Stimulated activated CD4-positive, alpha-beta T cell treated with anti-CD3 and anti-CD28 coated beads, Interleukin-1b, Interleukin-23, amount 100 ng/mL, for 24 hours (primary cell): ENCODE measurements around the gene TFAP2E.

Experiments used
- DNase-seq, 4 experiments: peaks; one replicate each; pipeline ENCODE4 v3.0.0-alpha.2; 2020; ENCODE audit warnings: low read depth in 4 of 4, low spot score in 1 of 4

The TFAP2E gene

GRCh38 chr1:35573198-35574124 lies at the start of gene TFAP2E:
Gene TFAP2E, plus strand, starts transcription at chr1:35573314. Its CDS starts 264 bp downstream, at chr1:35573578.
- no peak for DNase-seq

DNA sequence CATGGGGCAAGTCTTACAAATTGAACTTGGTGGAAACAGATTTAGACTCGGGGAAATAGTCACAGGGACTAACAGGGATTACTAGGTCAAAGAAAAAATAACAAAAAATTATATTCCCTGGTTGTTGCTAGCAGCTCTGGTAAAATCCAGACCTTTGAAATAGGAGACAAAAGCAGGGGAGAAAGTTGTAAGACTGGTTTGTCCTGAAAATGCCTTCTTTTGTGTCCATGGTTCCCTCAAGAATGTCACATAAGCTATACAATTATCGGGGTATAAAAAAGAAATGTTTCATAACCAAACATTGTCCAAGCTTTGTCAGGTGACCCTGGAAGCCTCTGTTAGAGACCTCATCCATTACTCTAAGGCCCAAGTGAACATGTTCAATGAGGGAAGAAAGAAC lies 49.0 kb upstream of the TFAP2E start:
- no peak for DNase-seq

DNA sequence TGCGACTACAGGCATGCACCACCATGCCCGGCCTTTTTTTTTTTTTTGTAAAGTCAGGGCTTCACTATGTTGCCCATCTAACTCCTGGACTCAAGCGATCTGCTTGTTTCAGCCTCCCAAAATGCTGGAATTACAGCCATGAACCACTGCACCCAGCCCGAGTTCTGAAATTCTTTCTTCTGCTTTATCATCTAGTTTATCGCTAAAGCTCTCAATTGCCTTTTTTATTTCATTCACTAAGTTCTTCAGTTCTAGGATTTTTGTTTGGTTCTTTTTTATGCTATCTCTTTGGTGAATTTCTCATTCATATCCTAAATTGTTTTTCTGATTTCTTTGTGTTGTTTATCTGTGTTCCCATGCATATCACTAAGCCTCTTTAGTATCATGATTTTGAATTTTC lies 42.9 kb upstream of the TFAP2E start:
- no peak for DNase-seq

DNA sequence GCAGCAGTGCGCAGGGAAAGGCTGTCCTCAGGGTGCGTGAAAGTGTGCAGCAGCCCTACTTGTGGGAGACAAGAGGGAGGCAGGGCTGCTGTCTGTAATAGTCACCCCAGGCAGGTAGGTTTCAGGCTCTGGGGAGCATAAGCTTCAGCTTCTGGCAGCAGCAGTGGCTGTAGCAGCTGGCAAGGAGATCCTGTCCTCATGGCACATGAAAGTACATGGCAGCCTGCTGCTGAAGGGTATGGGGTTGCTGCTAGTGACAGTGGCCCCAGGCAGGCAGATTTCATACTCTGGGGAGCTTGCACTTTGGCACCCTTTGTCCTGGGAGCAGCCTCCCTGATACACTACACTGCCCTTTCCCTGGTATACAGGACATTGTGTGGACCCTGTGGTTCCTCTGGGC lies 42.2 kb upstream of the TFAP2E start:
- no peak for DNase-seq

- no peak for DNase-seq
Measured at GRCh38 chr1:35531368-35531767, 41.7 kb upstream of the TFAP2E start.

DNA sequence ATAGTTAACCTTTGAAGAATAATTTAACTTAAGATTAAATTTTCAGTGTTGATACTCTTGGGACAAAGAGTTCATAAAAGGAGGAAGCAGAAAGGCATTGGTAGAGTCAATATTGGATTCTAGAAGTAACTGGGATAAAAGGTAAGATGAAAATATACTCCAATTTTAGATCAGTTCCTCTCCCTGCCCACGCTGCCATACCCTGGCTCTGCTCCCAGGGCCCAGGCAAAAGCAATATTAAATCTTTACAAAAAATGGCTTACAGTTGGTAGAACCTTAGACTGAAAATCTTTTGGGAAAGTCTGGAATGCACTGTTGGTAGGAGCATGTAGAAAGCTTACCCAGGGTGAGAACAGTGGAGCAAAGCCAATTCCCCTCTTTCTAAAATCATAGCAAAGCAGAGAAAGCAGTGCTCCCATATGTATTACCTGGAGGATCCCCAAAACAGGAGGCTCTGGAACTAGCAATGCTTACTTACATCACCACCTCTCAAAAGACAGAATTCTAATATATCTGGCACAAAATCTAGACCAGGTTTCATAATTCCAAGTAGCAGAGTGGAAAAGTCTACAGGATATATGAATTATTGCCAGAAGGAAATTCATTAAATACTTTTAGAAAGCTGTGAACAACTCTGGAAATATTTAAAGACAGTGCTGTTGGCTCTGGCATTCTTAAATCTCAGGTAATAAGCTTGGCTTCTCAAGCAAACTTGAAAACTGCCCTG lies 40.5 kb upstream of the TFAP2E start:
- DNase-seq = no peak

GRCh38 chr1:35533586-35533985 lies 39.5 kb upstream of the TFAP2E start:
- no peak for DNase-seq

DNA sequence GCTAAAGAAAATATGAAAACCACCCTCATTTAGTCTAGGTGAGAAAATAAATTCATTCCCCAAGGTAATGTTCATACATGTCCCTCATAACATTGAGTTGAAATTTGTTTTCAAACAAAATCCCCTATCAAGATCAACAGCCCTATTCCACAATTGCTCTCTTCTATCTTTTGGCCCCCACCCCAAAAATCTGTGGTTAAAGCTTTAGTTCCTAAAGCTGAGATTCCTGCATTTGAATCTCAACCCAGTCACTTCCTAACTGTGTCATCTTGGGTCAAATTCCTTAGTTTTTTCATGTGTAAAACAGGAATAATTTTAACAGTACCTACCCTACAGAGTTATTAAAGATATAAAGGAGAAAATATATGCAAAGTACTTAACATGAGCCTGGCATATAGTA lies 37.9 kb upstream of the TFAP2E start:
- DNase-seq = no peak

GRCh38 chr1:35536556-35537162 lies 36.5 kb upstream of the TFAP2E start:
- DNase-seq = no peak

- no peak for DNase-seq
Measured at GRCh38 chr1:35537806-35538205, 35.3 kb upstream of the TFAP2E start.

DNA sequence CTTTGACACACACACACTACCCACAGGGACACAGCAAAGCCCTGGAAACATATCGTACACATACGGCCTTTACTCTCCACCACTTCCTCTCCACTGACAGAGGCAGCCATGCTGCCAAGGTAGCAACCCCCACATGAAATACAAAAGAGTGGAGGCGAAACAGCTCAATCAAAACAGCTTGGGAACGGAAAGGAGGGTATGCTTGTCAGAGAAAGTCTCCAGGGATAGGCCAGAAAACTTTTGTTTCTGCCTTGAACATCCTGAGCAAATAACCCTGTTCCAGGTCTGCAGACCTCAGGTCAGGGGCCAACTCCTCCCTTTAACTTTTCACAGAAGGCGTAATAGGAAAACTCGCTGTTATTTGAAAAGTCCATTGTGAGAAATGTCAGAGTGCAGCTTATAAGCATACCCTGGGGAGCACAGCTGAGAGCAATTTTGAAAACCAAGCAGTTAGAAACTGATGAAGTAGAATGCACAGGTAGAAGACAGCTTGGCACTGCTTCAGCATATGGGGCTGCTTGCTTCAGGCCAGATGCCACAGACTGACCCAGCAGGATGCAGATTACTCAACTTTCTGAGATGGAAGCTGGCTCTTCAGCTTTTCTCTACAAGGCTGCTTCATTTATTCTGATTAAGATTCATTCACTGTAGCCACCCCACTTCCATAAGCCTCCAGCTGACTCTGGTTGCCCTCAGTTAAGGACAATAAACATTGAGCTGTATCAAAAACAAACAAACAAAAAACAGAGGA lies 33.9 kb upstream of the TFAP2E start:
- no peak for DNase-seq

- DNase-seq = no peak
Measured at GRCh38 chr1:35539824-35540261, 33.3 kb upstream of the TFAP2E start.

- DNase-seq = no peak
Measured at GRCh38 chr1:35544976-35545375, 28.1 kb upstream of the TFAP2E start.

DNA sequence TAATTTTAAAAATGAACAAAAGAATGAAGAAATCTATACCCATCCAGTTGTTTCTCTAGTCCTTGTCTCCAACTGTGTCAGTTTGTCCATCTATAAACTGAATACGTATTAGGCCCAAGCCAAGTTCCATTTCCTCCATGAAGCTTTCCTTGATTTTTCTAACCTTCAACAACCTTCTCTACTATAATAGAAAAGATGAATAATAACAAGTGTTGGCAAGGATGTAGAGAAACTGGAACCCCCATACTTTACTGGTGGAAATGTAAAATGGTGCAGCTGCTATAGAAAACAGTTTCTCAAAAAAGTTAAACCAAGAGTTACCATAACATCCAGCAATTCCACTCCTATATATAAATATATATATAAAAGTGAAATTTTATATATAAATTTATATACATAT lies 26.5 kb upstream of the TFAP2E start:
- no peak for DNase-seq

GRCh38 chr1:35553851-35554250 lies 19.3 kb upstream of the TFAP2E start:
- no peak for DNase-seq

DNA sequence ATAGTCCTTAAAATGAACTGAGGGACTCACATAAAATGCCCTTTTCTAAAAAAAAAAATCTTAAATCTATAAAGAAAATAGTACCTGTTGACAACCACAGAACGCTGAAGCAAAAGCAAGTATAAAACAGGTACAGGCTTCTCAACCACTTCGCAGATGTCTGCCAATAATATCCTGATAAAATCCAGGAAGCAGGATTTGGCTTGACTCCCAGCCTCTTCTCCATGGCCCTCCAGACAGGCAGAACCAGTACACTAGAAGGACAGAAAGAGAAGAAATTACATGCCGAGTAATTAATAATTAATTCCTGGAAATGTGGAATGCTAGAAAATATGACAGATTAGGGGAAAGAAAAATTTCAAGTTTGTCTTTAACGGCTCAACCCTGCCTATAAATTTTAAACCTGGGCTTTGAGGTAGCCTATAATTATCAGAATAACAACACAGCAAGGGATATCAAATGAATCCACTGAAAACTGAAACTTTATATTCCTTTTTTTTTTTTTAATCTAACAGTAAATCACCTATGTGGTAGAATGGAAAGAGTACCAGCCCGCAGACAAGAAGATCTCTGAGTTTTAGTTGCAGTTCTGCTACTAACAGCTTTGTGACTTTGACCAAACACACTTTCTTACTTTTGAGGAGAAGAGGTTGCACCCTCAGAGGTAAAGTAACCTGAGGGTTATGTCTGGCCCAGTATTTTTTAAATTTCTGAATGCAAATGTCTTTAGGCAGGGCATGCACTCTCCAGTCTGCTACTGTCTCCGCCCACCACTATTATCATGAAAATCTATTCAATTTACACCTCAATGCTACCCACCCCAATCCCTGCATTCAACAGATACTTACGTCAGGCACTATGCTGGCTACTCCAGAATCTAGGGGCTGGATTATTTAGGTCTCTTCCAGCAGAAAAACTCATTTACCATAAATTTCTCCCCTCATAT lies 18.6 kb upstream of the TFAP2E start:
- DNase-seq = no peak

DNA sequence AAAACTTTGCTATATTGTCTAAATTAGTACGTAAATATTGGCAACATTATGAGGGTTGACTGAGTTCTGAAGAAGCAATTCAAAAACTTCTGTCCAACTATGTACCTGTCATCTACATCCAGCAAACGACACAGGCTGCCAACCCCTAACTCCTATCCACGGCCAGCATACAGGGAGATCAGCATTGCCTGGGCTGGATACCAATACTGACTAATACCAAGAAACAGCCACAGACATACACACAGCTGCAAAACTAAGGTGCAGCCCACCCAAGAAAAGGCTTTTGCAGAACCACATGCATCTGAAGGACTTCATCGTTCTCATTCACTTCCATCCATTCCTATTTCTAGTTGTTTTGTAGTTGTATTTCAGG lies 17.9 kb upstream of the TFAP2E start:
- no peak for DNase-seq

DNA sequence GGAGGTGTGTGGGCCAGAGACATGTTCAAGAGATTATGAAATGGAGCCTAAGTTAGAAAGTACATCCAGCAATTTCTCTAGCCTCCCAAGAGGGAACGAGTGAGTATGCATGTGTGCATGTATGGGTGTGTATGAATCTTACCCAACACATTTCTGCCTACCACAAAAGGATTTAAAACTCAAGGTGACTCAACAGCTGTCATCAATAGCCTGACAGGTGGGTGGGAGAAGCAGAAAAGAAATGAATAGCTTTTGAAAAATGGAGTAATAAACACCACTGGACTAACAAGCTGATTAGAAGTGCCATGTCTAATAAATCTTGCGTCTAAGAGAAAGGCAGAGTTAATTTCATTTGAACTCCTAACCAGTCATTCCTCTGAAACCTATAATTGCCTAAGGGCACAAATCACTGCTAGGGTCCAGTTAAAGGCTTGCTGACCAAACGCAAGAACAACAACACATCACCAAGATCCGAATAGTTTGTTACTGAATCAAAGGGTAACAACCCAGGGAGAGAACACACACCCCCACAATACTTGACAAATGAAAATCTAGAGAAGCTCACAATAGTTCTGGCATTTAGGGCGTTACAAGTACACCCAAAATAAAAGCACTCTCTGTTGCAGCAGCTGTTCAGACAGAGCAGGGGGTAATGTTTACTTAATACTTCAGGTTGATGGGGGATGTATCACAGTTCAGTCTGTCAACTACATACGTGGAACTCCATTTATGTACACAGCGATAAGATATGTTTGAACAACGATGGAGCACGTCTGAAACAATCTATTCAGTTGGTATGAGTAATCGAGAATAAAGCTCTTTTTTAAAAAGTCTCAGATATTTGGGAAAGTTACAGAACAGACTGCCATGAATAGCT lies 17.3 kb upstream of the TFAP2E start:
- no peak for DNase-seq

GRCh38 chr1:35556484-35557117 lies 16.5 kb upstream of the TFAP2E start:
- DNase-seq = no peak
